ENCODE data around the gene TACC2.

DNA sequence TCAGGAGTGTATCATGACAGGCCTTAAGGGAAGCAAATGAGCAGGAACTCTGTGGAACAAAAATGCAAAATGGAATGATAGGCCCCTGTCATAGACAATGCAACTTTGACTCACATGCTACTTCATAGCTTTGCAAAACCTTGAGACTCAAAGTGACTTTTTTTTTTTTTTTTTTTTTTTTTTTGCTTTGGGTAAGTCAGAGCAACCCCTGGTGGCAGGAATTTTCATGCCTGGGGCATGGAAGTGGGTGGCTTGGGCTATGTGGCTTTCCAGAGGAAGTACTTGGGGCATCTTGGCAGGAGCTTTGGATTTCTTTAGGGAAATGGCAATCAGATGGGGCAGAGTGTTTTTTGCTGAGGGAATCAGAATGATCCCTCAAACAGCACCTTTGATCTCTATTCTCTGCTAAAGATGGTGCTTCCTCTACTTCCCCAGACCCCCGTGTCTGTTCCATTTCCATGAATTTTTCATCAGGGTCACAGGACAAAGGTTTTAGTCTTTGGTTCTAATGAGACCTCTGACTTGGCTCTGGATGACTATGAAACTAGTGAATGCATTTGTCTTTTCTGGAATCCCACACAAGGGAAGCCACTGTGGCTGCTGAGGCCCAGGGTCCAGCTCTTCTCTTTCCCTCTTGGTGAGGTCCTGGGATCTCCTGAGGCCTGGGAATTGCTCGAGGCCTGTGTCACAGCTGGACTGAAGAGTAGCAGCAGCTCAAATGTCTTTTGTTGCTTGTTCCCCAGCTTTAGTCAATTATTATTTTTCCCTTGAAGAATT lies 62.8 kb downstream of the TACC2 start:
- TF ChIP-seq POLR2AphosphoS5 (IDR thresholded peaks at IDR 0.05) (peak in 2 of 3 donors; percentile 8 to 25), POLR2A (IDR thresholded peaks at IDR 0.05) (no peak)
- TF ChIP-seq, protein P1, sequence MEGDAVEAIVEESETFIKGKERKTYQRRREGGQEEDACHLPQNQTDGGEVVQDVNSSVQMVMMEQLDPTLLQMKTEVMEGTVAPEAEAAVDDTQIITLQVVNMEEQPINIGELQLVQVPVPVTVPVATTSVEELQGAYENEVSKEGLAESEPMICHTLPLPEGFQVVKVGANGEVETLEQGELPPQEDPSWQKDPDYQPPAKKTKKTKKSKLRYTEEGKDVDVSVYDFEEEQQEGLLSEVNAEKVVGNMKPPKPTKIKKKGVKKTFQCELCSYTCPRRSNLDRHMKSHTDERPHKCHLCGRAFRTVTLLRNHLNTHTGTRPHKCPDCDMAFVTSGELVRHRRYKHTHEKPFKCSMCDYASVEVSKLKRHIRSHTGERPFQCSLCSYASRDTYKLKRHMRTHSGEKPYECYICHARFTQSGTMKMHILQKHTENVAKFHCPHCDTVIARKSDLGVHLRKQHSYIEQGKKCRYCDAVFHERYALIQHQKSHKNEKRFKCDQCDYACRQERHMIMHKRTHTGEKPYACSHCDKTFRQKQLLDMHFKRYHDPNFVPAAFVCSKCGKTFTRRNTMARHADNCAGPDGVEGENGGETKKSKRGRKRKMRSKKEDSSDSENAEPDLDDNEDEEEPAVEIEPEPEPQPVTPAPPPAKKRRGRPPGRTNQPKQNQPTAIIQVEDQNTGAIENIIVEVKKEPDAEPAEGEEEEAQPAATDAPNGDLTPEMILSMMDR (IDR thresholded peaks at IDR 0.05) = peak in 5 of 7 experiments; percentile 58 to 74 (median 69)
